NCI-H774 (cell line): Measurements from ENCODE around the gene MYLK2.
"Not testable (repeated sequence)": the region's sequence is repeated elsewhere in the genome, so short reads cannot be mapped to it uniquely, and the experiment has no call there.

ENCODE experiments used
- DNase-seq: peaks from one replicate; lab custom pipeline; 2025; lab: John Stamatoyannopoulos, UW

The MYLK2 gene

DNA sequence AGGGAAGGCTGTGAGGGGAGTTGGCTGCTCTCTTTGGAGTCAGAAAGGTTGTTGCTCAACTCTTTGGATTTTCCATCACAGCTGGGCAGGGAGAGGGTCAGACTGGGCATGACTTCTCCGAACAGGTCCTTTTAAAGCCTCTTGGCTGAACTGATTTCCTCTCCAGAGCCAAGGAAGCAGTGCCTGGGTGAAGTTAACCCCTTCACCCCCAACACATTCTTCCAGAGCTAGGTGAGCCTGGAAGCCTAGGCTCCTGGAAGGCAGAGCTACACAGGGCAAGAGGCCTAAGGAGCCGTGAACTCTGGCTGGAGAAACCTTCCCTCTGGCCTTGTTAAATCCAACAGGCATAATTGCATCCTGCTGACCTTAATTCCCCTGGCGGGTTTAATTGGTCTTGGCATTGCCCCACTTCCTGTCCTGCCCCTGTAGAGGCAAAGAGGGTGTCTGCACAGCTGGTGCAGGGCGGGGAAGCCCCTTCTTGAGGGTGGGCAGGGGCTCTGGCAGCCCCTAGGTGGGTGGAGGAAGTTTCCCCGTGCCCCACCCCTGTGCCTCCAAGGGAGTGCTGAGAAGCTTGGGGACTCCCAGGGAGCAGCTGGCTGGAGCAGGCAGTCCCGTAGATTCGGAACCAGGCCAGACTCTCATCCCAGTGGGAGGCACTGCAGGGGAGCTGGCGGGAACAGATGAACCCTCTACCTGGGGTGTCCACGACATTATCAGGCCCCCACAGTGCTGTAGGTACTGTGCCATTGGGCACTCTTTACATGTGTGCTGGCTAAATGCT, 3.6 kb upstream of the MYLK2 start:
- no peak for DNase-seq

DNA sequence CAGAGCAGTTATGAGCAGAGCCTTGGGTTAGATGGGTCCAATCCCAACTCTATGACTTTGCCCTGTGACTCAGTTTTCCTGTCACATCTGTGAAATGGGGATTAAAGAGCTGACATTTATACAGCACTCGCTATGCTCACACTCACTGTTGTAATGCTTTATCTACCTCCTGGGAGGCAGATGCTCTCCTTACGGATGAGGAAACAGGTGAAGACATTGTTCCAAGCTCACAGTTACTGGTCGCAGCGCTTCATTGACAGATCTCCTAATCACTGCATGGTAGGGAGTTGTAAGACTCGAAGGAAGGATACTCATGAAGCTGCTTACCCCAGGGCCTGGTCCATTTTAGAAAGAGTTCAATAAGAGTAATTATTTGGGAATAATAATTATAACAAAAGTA, 2.9 kb upstream of the MYLK2 start:
- no peak for DNase-seq

GRCh38 chr20:31817461-31817860, 1.7 kb upstream of the MYLK2 start:
- DNase-seq: no peak

DNA sequence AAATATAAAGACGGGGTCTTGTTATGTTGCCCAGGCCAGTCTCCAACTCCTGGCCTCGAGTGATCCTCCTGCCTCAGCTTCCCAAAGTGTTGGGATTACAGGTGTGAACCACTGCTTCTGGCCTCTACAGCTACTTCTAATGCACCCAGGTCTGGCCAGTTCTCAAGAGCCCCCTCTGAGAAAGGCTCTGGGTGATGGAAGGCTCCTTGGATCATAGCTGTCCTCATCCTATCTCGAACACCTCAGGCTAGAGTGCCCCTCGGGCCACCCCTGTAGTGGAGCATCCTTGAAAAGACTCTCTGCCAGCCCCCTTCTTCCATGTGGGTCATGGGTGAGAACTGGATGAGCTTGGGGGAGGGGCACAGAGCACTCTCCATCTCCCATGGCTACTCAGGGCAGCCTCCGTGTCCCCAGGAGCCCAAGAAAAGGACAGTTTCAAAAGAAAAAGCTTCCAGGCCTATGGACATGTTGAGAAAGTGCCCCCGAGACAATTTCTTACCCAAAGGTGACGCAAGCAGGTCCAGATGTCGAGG, 714 bp upstream of the MYLK2 start:
- DNase-seq: no peak

DNA sequence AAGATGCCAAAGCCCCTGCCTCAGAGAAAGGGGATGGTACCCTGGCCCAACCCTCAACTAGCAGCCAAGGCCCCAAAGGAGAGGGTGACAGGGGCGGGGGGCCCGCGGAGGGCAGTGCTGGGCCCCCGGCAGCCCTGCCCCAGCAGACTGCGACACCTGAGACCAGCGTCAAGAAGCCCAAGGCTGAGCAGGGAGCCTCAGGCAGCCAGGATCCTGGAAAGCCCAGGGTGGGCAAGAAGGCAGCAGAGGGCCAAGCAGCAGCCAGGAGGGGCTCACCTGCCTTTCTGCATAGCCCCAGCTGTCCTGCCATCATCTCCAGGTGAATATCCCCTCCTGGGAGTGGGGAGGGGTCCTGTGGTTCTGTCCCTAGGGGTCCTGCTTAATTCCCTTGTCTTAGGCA, 1.1 kb downstream of the MYLK2 start:
- no peak for DNase-seq

- no peak for DNase-seq
These were observed 2.3 kb downstream of the MYLK2 start for GRCh38 chr20:31821427-31821826.

DNA sequence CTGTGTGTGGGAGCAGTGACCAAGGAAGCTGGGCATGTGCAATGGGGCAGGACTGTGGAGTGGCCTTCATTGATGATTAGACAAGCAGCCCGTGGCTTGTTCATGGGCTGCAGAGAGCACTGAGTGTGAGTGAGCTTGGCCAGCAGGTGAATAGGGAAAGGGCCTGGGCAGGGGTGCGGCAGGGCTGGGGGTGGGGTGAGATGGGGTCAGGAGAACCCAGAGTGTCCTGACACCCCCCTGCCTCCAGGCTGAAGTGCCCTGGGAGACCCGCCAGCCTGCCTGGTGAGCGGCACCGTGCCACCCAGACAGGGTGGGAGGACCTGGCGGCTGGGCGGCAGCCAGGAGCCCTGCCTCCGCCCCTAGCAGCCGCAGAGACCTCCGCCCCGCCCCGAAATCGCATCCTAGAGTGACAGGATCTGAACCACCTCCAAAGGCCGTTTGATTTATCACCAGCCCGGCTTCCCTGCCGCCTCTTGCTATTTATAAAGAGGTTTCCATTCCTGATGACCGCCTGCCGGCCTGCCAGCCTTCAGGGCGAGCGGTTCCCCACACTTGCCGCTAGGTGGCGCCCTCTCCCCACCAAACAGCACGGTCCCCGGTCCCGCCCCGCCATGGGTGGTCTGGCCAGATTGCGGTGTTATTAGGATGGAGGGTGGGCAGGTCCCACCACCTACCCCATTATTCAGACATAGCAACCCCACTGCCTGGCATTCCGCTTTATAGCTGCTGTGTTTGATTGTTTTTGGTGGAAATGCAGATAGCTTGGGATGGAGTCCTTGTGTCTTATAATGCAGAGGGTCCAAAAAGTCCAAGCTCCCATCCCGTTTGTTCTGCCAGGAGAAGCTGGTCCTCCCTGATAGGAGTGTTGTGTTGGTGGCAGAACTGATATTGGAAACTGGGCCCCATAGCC, 3.5 kb downstream of the MYLK2 start:
- peak; percentile 60 for DNase-seq

DNA sequence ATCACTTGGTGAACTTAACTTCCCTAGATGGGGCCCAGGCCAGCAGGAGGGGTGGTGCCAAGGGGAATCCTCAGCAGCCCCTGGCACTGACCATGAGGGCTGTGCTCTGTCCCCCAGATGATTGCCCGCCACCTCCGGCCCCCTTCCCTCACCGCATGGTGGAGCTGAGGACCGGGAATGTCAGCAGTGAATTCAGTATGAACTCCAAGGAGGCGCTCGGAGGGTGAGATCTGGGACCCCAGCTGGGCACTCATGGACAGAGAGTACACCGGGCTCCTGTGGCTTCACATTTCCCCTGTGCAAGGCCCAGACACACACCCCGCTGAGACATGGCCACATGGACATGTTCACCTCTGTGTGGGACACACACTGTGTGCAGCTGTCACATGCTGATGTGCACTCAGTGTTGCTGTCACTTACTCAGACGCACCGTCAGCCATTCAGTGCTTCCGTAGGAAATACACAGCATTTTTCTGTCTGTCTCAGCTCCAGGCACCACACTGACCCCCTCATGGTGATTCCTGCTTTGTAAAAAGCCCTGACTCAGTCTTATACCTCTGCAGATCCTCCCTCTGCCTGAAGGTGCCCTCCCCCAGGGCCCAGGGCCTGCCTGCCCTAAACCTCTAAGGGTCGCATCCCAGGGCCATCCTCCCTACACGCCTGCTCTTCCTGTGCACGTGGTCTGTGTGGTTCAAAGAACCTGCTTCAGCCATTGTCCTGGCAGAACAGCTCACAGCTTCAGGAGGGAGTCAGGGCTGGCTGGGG, 4.4 kb downstream of the MYLK2 start:
- DNase-seq: no peak

DNA sequence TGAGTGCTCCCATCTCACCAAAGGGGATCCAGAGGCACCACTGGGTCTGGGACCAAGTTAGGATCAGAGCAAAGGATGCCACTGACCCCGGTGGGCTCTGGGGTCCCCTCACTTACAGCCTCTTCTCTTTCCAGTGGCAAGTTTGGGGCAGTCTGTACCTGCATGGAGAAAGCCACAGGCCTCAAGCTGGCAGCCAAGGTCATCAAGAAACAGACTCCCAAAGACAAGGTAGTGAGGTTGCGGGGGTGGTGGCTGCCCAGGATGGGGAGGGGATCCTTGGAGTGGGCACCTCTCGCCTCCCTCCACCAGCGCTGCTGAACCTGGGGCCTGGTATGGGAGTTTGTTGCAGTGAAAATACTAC, 4.9 kb downstream of the MYLK2 start:
- DNase-seq: no peak

GRCh38 chr20:31824554-31825313, 5.6 kb downstream of the MYLK2 start:
- DNase-seq: no peak

- no peak for DNase-seq
These were observed 6.9 kb downstream of the MYLK2 start for GRCh38 chr20:31826074-31826473.

GRCh38 chr20:31827059-31827458, 7.9 kb downstream of the MYLK2 start:
- DNase-seq: no peak

DNA sequence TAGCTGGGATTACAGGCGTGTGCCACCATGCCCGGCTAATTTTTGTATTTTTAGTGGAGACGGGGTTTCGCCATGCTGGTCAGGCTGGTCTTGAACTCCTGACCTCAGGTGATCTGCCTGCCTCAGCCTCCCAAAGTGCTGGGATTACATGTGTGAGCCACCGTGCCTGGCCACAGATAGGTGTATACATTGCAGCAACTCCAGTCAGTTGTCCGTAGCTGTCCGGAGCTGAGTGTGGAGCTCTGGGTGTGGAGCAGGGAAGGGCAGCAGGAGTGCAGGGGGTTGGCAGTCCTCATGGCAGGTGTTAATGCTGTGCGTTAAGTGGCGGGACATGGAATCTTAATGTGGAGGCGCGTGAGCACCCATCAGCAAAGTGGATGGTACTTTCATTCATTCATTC, 8.9 kb downstream of the MYLK2 start:
- not testable (repeated sequence) for DNase-seq

DNA sequence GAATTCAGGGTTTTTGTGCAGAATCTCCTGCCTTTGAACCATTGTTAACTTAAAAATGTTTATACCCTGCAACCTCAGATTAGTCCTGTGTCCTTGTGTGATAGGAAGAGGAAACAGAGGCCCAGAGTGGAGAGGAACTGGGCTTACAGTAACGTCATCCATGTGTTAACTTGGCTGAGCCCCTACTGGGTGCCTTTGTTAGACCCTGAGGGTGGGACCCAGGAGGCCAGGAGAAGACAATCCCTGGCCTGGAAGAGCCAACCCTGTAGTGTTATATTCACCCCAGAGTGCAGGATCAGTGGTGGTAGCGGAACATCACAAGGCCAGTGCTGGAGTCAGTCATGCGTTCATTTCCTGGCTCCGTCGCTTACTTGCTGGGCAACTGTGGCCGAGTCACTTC, 10.6 kb downstream of the MYLK2 start:
- DNase-seq: no peak

GRCh38 chr20:31830406-31830981, 11.3 kb downstream of the MYLK2 start:
- DNase-seq: no peak

DNA sequence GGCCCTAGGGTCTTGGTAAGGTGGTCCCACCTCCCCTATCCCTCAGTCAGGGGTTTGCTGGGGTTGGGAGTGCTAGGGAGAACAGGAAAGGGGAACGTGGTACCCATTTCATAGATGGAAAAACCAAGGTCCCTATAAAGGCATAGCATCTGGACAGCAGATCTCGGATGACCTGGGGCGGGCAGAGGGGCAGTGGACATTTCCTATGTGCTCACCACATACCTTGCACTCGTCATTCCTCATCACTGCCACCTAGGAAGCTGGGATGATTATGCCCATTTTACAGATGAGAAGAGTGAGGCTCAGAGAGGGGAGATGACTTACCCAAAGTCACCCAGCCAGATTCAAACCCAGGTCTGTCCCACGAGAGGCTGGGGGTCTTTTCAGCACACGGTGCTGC, 12.1 kb downstream of the MYLK2 start:
- DNase-seq: no peak

DNA sequence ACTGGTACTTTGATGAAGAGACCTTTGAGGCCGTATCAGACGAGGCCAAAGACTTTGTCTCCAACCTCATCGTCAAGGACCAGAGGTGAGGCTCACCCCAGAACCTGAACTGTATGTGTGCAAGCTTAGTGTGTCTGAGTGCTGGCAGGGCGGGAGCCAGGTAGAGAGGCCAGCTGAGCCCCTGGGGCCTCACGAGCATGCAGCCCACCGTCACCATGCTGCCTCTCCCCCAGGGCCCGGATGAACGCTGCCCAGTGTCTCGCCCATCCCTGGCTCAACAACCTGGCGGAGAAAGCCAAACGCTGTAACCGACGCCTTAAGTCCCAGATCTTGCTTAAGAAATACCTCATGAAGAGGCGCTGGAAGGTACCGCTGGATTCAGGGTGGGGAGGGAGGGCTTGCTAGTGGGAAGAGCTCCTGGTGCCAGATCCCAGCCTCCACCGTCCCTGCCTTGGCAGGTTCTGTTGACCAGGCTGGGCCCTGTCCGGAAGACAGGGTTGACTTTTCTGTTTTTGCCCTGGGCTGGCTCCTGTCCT, 12.7 kb downstream of the MYLK2 start:
- DNase-seq: no peak

GRCh38 chr20:31833130-31833930, 14.2 kb downstream of the MYLK2 start:
- DNase-seq: no peak

GRCh38 chr20:31833931-31834521, 14.9 kb downstream of the MYLK2 start:
- no peak for DNase-seq

DNA sequence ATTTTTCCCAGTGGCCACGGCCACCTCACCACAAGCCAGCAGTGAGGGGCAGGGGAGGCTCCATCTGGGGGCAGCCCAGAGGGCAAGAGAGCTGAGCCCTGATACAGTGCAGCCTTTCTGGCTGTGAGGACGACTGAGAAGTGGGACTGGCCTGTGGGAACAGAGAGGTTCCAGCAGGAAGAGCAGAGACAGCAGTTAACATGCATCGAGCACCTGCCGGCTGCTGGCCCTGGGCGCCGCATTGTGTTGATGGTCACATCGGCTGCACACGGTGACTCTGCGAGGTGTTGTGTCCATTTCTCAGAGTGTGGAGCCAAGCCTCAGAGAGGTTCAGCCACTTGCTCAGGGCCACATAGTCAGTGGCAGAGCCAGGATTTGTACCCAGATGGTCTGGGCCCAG, 16.4 kb downstream of the MYLK2 start:
- no peak for DNase-seq
